SK-N-SH (cell line): ENCODE data around the gene VPS33A. TPM values are rescaled to one million over a fixed set of nuclear protein-coding genes. Genes with fewer than 3 reads are reported as not detected.

Experiments used
- CTCF ChIA-PET: fragments of 300-600, 350-600 bp; formaldehyde crosslinking; extraction: SDS; loops from one replicate; lab custom pipeline; 2021; lab: Yijun Ruan, JAX
- POLR2A ChIA-PET: fragments of 350-600 bp; sonication (Branson Sonifier 250); formaldehyde crosslinking; extraction: SDS; loops from one replicate; lab custom pipeline; 2020; ENCODE audit warnings: antibody characterized with exemption, inconsistent platforms; lab: Yijun Ruan, JAX
- DNase-seq: peaks from one replicate; pipeline ENCODE4 v3.0.0; 2012
- H2AFZ ChIP-seq: fragments of 200-600 bp; sonication (generic); 2 replicates; pipeline ENCODE4 v1.8.1; 2016; ENCODE audit warnings: antibody characterized with exemption, mild to moderate bottlenecking, low read depth
- H3F3A ChIP-seq: fragments of 200-600 bp; sonication (generic); replicated peaks from 2 replicates; pipeline ENCODE3; 2016; ENCODE audit warnings: antibody characterized with exemption, mild to moderate bottlenecking; ENCODE audit not compliant: insufficient read depth
- H3K27ac ChIP-seq, 2 experiments: fragments of 200-500 bp in 1 of 2; fragments of 200-600 bp in 1 of 2; sonication (Bioruptor generic) in 1 of 2; sonication (generic), shearing (Covaris generic) in 1 of 2; 2 replicates each; pipeline versions ENCODE4 v1.5.1 to v1.6.1; 2014 to 2016; ENCODE audit warnings: low read depth in 2 of 2, inconsistent platforms in 1 of 2, low read length in 1 of 2, mild to moderate bottlenecking in 1 of 2, mixed read lengths in 1 of 2
- H3K27me3 ChIP-seq: fragments of 200-600 bp; sonication (generic), shearing (Covaris generic); 2 replicates; pipeline ENCODE4 v1.6.1; 2016; ENCODE audit warnings: mixed run types; ENCODE audit not compliant: insufficient read depth
- H3K36me3 ChIP-seq, 2 experiments: fragments of 200-500 bp in 1 of 2; fragments of 200-600 bp in 1 of 2; sonication (Bioruptor generic) in 1 of 2; sonication (generic) in 1 of 2; replicated peaks in 1 of 2; 2 replicates each; pipeline versions ENCODE3 to v1.5.1; 2014 to 2016; ENCODE audit warnings: low read length in 1 of 2, mild to moderate bottlenecking in 1 of 2; ENCODE audit not compliant: insufficient read depth in 2 of 2, control insufficient read depth in 1 of 2
- H3K4me1 ChIP-seq, 2 experiments: fragments of 200-500 bp in 1 of 2; fragments of 200-600 bp in 1 of 2; sonication (Bioruptor generic) in 1 of 2; sonication (generic), shearing (Covaris generic) in 1 of 2; 2 replicates each; pipeline versions ENCODE4 v1.5.1 to v1.6.1; 2014 to 2016; ENCODE audit warnings: low read depth in 1 of 2, low read length in 1 of 2, mixed run types in 1 of 2; ENCODE audit not compliant: insufficient read depth in 2 of 2, control insufficient read depth in 1 of 2
- H3K4me2 ChIP-seq: fragments of 200-600 bp; sonication (generic), shearing (Covaris generic); 2 replicates; pipeline ENCODE4 v1.6.1; 2017; ENCODE audit warnings: mixed run types
- H3K4me3 ChIP-seq, 2 experiments: fragments of 200-500 bp in 1 of 2; fragments of 200-600 bp in 1 of 2; sonication (Bioruptor generic) in 1 of 2; sonication (generic), shearing (Covaris generic) in 1 of 2; 2 replicates each; pipeline versions ENCODE4 v1.5.1 to v1.8.1; 2014 to 2016; ENCODE audit warnings: low read depth in 2 of 2, inconsistent platforms in 1 of 2, low read length in 1 of 2, mild to moderate bottlenecking in 1 of 2, mixed read lengths in 1 of 2, moderate library complexity in 1 of 2
- H3K79me2 ChIP-seq: fragments of 200-600 bp; sonication (generic); 2 replicates; pipeline ENCODE4 v1.8.1; 2017; ENCODE audit warnings: mild to moderate bottlenecking; ENCODE audit not compliant: insufficient read depth
- H3K9ac ChIP-seq: fragments of 200-600 bp; sonication (generic); 2 replicates; pipeline ENCODE4 v1.6.1; 2017; ENCODE audit warnings: mixed run types
- H3K9me2 ChIP-seq: fragments of 200-600 bp; sonication (generic); 2 replicates; pipeline ENCODE4 v1.6.1; 2017; ENCODE audit warnings: mixed run types
- H3K9me3 ChIP-seq: fragments of 200-600 bp; sonication (generic); 2 replicates; pipeline ENCODE4 v1.6.1; 2017; ENCODE audit warnings: mixed run types, mild to moderate bottlenecking, moderate library complexity
- H4K20me1 ChIP-seq: fragments of 200-600 bp; sonication (generic); 2 replicates; pipeline ENCODE4 v1.6.1; 2017; ENCODE audit warnings: mild to moderate bottlenecking, mixed run types; ENCODE audit not compliant: insufficient read depth
- EP300 ChIP-seq, 2 experiments: IDR thresholded peaks; 2 replicates each; pipeline versions ENCODE4 v1.4.0 to v1.6.1; 2012; ENCODE audit warnings: borderline replicate concordance in 1 of 2, low read depth in 1 of 2, low read length in 1 of 2
- GABPA ChIP-seq: IDR thresholded peaks from 2 replicates; pipeline ENCODE4 v1.4.0; 2012; ENCODE audit warnings: low read depth, mild to moderate bottlenecking
- GATA2 ChIP-seq: sonication (generic); formaldehyde crosslinking; IDR thresholded peaks from 2 replicates; pipeline ENCODE4 v1.5.0; 2020; ENCODE audit warnings: mild to moderate bottlenecking, missing genetic modification reagents
- MAX ChIP-seq: IDR thresholded peaks from 2 replicates; pipeline ENCODE4 v1.4.0; 2012; ENCODE audit warnings: low read depth
- MEF2A ChIP-seq: IDR thresholded peaks from 2 replicates; pipeline ENCODE4 v1.4.0; 2012; ENCODE audit warnings: low read depth, borderline replicate concordance
- NFIC ChIP-seq: IDR thresholded peaks from 2 replicates; pipeline ENCODE4 v1.4.0; 2012; ENCODE audit warnings: borderline replicate concordance
- NRF1 ChIP-seq: IDR thresholded peaks from 2 replicates; pipeline ENCODE4 v1.6.1; 2012; ENCODE audit warnings: low read depth, mild to moderate bottlenecking, low read length
- RAD21 ChIP-seq: IDR thresholded peaks from 2 replicates; pipeline ENCODE4 v1.6.1; 2012; ENCODE audit warnings: mild to moderate bottlenecking, low read length
- RCOR1 ChIP-seq: fragments of 150-350 bp; IDR thresholded peaks from 2 replicates; pipeline ENCODE4 v1.6.1; 2017; ENCODE audit warnings: antibody characterized with exemption, low read length
- RFX5 ChIP-seq: IDR thresholded peaks from 2 replicates; pipeline ENCODE4 v1.6.1; 2012; ENCODE audit warnings: mild to moderate bottlenecking, improper control_type of control experiment, low read length
- SIN3A ChIP-seq: IDR thresholded peaks from 2 replicates; pipeline ENCODE4 v1.6.1; 2012; ENCODE audit warnings: low read depth, mild to moderate bottlenecking, low read length, moderate library complexity, borderline replicate concordance
- TAF1 ChIP-seq: IDR thresholded peaks from 2 replicates; pipeline ENCODE4 v1.6.1; 2012; ENCODE audit warnings: low read depth, mild to moderate bottlenecking, low read length, moderate library complexity, borderline replicate concordance
- TEAD4 ChIP-seq: IDR thresholded peaks from 2 replicates; pipeline ENCODE4 v1.4.0; 2012; ENCODE audit warnings: mild to moderate bottlenecking, borderline replicate concordance; ENCODE audit not compliant: insufficient read depth
- USF2 ChIP-seq: fragments of 150-350 bp; IDR thresholded peaks from 2 replicates; pipeline ENCODE4 v1.6.1; 2017; ENCODE audit warnings: antibody characterized with exemption, low read length, low read depth, borderline replicate concordance
- YY1 ChIP-seq: IDR thresholded peaks from 2 replicates; pipeline ENCODE4 v1.4.0; 2012; ENCODE audit warnings: low read depth, mild to moderate bottlenecking
- WGBS: methylation state at CpG from one replicate; pipeline ENCODE4 v1.1.6; 2017; ENCODE audit warnings: low lambda C conversion rate; 5-methylcytosine and 5-hydroxymethylcytosine counted together
- polyA plus RNA-seq, 3 experiments: library from polyadenylated mRNA; depleted of rRNA; stranded (reverse); fragments of >200 nt; gene quantifications; 2 replicates each; pipeline ENCODE4 v1.2.3, GENCODE V29; 2012
- TF ChIP-seq, protein P1 (sequence below): IDR thresholded peaks from 2 replicates; pipeline ENCODE4 v1.4.0; 2012; ENCODE audit warnings: low read depth, borderline replicate concordance
- TF ChIP-seq, protein P2 (sequence below): fragments of 150-350 bp; IDR thresholded peaks from 2 replicates; pipeline ENCODE4 v1.6.1; 2016; ENCODE audit warnings: mild to moderate bottlenecking, low read depth, low read length

VPS33A gene
- polyA plus RNA-seq, 1 of the 3 experiments (the other 2 are of a cell fraction) = 17.0 TPM

DNA sequence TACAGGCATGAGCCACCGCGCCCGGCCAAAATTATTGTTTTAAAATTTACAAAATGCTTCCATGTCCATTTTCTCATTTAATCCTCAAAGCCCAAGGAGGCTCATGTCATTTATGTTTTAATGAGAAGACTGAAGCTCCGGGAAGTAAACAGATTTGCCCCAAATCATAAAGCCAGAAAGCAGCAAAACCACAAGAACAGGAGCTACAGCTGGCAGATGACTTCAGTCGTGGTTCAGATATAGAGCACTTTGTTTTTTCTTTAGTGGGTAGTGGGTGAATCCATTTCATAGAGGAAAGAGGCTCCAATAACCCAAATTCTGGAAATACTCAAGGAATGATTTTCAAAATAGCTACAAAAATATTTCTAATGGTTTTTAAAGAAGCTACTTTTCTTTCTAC, 45.4 kb upstream of the VPS33A start:
- H3K9me2 ChIP-seq = no peaks in the 10 kb centered on the region
- no peaks in the 10 kb centered on the region for H3K27me3 ChIP-seq
- TF ChIP-seq TAF1 (no peak), RFX5 (no peak), MAX (no peak), YY1 (no peak), RCOR1 (no peak), NRF1 (no peak), NFIC (no peak), MEF2A (no peak), RAD21 (no peak), EP300 (IDR thresholded peaks at IDR 0.05; ENCODE audit: borderline replicate concordance in 1 of 2, low read depth in 1 of 2, low read length in 1 of 2) (no peak), SIN3A (no peak), TEAD4 (no peak), GABPA (no peak), USF2 (no peak), GATA2 (CRISPR knock-in tag) (no peak)
- TF ChIP-seq, protein P1, sequence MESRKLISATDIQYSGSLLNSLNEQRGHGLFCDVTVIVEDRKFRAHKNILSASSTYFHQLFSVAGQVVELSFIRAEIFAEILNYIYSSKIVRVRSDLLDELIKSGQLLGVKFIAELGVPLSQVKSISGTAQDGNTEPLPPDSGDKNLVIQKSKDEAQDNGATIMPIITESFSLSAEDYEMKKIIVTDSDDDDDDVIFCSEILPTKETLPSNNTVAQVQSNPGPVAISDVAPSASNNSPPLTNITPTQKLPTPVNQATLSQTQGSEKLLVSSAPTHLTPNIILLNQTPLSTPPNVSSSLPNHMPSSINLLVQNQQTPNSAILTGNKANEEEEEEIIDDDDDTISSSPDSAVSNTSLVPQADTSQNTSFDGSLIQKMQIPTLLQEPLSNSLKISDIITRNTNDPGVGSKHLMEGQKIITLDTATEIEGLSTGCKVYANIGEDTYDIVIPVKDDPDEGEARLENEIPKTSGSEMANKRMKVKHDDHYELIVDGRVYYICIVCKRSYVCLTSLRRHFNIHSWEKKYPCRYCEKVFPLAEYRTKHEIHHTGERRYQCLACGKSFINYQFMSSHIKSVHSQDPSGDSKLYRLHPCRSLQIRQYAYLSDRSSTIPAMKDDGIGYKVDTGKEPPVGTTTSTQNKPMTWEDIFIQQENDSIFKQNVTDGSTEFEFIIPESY = no peak
- TF ChIP-seq, protein P2, sequence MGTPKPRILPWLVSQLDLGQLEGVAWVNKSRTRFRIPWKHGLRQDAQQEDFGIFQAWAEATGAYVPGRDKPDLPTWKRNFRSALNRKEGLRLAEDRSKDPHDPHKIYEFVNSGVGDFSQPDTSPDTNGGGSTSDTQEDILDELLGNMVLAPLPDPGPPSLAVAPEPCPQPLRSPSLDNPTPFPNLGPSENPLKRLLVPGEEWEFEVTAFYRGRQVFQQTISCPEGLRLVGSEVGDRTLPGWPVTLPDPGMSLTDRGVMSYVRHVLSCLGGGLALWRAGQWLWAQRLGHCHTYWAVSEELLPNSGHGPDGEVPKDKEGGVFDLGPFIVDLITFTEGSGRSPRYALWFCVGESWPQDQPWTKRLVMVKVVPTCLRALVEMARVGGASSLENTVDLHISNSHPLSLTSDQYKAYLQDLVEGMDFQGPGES = no peak
- WGBS = 91% methylated on average over 5 of the region's 5 CpGs
- no peaks in the 10 kb centered on the region for H4K20me1 ChIP-seq
- peaks cover 24 to 27% of the 10 kb centered on the region in 2 experiments for H3K36me3 ChIP-seq
- H3K4me1 ChIP-seq = peaks cover 11 to 14% of the 10 kb centered on the region in 2 experiments; a peak in 3 of 4 replicates
- H3K9ac ChIP-seq = no peak overlapping the region
- H3F3A ChIP-seq = peaks cover 21% of the 10 kb centered on the region
- no peak for DNase-seq
- no peak overlapping the region for H3K27ac ChIP-seq
- ChIA-PET CTCF (interaction anchor here (0.8 to 1.7 kb wide), 7 partner anchors 11 to 188 kb away, joined by 3 to 9 read pairs (median 3); partner anchors contain the start of gene CLIP1), POLR2A (no interaction called here)
- no peak overlapping the region for H3K4me2 ChIP-seq
- no peaks in the 10 kb centered on the region for H3K9me3 ChIP-seq
- H3K79me2 ChIP-seq = no peaks in the 10 kb centered on the region
- no peak overlapping the region for H3K4me3 ChIP-seq
- no peak overlapping the region for H2AFZ ChIP-seq
